Effector CD8-positive, alpha-beta T cell (primary cell): ENCODE data around the gene DGKA.

Experiments
- DNase-seq: peaks from one replicate; lab custom pipeline; 2025; lab: John Stamatoyannopoulos, UW

Gene DGKA

DNA sequence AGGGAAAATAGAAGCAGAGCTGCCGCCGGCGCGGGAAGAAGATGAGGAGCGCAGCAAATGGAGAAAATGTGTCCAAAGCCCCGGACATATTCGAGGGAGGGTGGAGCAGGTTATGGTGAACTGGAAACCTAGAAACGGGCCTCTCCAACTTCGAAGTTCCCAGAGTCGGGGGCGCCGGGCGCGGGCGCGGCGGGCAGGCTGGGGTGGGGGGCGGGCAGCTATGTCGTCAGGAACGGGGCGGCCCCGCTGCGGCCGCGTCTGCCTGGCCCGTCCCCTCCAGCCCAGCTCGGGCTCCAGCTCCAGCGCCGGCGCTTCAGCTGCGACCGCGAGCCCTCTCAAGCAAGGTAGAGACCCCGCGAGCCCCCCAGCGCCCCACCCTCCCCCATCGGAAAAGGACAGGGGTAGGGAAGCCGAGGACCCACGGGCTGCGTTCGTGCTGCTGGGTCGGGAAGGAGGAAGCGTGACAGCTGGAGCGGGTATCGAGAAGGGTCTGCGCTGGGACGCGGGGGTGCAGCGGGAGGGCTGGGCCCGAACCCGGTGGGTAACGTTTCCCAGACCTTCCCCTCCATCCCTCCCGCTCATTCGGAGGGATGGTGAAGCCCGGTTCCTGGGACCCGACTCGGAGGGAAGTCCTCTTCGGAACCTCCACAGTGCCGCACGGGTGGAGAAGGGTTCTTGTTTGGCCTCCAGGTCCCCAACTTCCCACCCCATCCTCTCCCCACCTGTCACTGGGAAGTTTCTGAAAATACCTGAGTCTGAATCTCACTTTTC, 1.0 kb downstream of the DGKA start:
- DNase-seq, result no peak

- DNase-seq, result no peak
Measured at GRCh38 chr12:55932551-55932910, 1.6 kb downstream of the DGKA start.

DNA sequence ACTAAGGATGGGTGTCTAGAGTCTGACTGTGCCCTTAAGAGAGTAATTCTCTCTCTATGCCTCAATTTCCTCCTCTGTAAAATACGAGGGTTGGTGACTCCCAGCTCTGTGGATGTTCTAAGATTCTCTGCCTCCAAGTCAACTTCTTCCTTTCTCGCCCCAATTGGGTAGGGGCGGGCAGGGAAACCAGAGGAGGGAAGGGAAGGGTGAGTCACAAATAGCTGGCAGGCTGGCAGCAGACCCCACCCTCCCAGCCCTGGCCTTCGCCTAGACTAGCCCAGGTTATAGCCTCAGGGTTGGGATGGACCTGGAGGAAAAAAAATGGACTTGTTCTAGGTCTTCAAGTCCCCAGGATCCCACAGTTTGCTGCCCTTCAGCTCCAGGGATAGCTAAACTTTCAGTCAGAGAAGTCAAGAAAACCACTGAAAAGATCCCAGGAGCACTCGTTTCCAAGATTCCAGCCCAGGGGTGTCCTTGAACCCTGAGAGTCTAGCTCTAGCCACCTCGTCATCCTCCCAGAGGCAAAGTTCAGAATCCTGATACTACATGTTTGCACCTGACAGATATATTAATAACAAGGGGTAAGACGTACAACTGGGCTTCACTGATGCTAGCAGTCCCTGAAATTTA, 2.3 kb downstream of the DGKA start:
- no peak for DNase-seq

- DNase-seq, result no peak
Measured at GRCh38 chr12:55933799-55934742, 3.1 kb downstream of the DGKA start.

DNA sequence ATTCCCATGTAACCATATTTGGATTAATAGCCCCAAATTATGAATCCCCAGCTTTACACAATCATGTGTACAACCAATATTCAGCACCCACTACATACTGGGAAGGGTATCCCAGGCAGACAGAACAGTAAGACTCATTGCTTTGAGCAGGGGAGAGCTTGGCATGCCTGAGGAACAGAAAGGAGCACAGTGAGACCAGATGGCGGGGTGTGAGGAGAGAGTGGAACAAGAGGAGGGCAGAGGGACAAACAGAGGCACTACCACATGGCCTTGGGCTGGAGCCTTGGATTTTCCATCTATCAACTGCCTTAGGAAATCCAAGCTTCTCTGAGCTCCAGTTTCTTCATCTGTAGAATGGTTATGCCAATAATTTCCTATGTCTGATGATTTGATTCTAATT, 3.8 kb downstream of the DGKA start:
- no peak for DNase-seq

- no peak for DNase-seq
Measured at GRCh38 chr12:55935738-55936151, 4.8 kb downstream of the DGKA start.

DNA sequence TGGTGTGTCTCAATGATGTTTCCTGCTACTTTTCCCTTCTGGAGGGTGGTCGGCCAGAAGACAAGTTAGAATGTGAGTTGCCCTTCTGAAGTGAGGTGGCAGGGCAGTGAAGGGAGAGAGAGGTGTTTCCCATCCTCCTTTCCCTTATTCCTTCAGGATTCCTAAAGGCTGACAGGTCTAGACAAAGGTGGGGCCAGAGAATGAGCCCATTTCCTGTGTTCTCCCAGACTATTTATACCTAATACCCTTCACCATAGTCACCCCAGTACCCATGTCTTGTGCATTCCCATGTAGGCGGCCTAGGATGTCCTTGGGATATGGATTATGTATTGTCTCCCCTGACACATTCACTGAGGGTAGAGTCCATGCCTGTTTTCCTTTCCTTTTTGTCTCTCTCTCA, 7.0 kb downstream of the DGKA start:
- DNase-seq, result no peak

GRCh38 chr12:55938826-55939501, 8.0 kb downstream of the DGKA start:
- DNase-seq, result no peak

DNA sequence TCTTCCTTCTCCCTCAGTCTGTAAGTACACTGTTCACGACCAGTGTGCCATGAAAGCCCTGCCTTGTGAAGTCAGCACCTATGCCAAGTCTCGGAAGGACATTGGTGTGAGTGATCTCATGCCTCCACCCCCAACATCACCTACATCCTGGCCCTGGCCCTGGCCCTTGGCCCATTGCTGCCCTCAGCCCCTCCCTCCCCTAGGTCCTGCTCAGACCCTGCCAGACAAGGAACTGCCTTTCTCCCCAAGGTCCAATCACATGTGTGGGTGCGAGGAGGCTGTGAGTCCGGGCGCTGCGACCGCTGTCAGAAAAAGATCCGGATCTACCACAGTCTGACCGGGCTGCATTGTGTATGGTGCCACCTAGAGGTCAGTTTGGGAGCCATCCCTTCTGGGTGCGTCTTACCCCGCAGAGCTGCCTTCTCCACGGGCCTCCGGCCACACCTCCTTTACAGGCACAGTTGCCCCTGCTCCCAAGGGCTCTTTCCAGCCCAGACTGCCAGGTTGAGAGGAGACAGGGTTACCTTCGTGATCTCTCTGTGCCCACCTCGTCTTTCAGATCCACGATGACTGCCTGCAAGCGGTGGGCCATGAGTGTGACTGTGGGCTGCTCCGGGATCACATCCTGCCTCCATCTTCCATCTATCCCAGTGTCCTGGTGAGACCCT, 9.2 kb downstream of the DGKA start:
- DNase-seq, result peak; percentile 73

DNA sequence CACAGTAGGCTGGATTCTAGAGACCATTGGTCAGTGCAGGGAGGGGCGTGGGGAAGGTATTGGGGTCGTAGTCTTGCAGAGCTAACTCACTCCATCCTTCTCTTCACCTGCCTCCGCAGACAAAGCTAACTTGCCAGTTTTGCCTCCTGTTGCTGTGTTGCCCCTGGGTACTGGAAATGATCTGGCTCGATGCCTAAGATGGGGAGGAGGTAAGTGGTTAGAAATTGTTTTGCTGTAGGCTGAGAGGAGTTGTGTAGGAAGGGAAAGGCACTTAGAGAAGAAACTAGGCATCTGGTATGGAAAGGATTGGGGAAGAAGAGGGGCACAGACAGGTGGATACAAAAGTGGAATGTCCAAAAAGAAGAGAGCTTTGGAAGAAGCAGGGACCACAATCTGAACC, 11.1 kb downstream of the DGKA start:
- no peak for DNase-seq

- no peak for DNase-seq
Measured at GRCh38 chr12:55942577-55943136, 11.7 kb downstream of the DGKA start.

- DNase-seq, result no peak
Measured at GRCh38 chr12:55946553-55946952, 15.6 kb downstream of the DGKA start.

GRCh38 chr12:55955344-55955743, 24.4 kb downstream of the DGKA start:
- DNase-seq, result no peak

GRCh38 chr12:55955800-55956508, 25.0 kb downstream of the DGKA start:
- peak; percentile 19 for DNase-seq

GRCh38 chr12:55957106-55957859, 26.3 kb downstream of the DGKA start:
- no peak for DNase-seq

- DNase-seq, result no peak
Measured at GRCh38 chr12:55963760-55964159, 32.8 kb downstream of the DGKA start.

DNA sequence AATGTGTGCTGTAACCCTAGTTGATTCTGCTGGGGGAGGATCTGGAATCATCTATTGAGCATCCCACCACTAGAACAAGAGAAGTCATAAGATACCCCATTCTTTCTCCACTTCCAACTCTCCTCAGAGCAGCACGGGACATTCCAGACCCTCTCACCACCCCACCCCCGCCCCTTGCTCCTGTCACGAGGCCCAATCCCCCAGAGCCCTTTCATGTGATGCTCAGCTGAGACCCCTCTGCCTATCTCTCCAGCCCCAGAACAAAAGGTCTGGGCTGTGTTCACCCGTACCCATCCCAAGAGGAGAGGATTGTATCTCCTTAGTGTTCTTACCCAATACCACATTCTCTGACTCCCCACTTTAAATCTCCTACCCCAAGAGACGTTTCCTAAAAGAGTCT, 34.3 kb downstream of the DGKA start:
- no peak for DNase-seq

DNA sequence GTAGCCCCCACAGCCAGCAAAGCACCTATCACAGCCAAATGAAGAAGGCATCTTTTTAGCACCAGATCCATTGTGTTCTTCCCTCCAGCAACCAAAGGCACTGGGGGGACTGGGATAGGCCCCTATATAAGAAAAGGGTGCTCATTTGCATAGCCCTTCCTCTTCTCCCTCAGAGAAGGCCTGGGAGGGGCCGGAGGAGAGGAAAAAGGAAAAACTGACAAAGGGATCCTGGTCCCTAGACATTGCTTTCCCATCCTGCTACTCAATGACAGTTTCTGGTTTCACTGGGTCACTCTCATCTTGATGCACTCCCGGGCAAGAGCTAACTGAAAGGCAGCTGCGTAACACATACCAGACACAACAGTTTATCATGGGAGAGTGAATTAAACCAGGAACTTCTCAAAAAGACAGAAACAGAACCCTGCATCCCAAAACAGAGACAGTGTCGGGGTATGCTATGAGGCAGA, 35.0 kb downstream of the DGKA start, which contains the start of gene PMEL:
PMEL (minus strand) TSS at position 102 of the 467 bp plus-strand sequence; CDS start at position 71, 31 bp downstream.
- DNase-seq, result no peak
